ENCODE results near the gene RNF135.

- TF ChIP-seq CTCF (IDR thresholded peaks at IDR 0.05 in 8 of 11, conservative IDR thresholded peaks at IDR 0.05 in 3 of 11): no peak
- TF ChIP-seq POLR2AphosphoS5 (IDR thresholded peaks at IDR 0.05): no peak
These were observed 43.0 kb downstream of the RNF135 start for GRCh38 chr17:31013844-31014243.
